Calu3 (cell line): ENCODE data around the gene TSPAN4. TPM values are rescaled to one million over a fixed set of nuclear protein-coding genes. Genes with fewer than 3 reads are reported as not detected.

Experiments
- BruUV-seq: library from RNA; stranded (reverse); fragments of 400-500 nt; replicated peaks from 2 replicates; lab custom pipeline; 2021; lab: Mats Ljungman, UMichigan
- CTCF ChIA-PET: fragments of 300-600 bp; sonication (Branson Sonifier 250); formaldehyde crosslinking; loops from one replicate; lab custom pipeline; 2022; ENCODE audit warnings: antibody characterized with exemption; lab: Charles Lee
- DNase-seq: peaks from one replicate; pipeline ENCODE4 v3.0.0; 2022
- H3K27ac Mint-ChIP-seq: one replicate; pipeline ENCODE4 v1.8.0; 2022; ENCODE audit warnings: mixed read lengths; ENCODE audit not compliant: unreplicated experiment
- H3K27me3 Mint-ChIP-seq: one replicate; pipeline ENCODE4 v1.8.0; 2022; ENCODE audit warnings: mixed read lengths; ENCODE audit not compliant: unreplicated experiment
- H3K36me3 Mint-ChIP-seq: one replicate; pipeline ENCODE4 v1.8.0; 2022; ENCODE audit warnings: mild to moderate bottlenecking, moderate library complexity, mixed read lengths; ENCODE audit not compliant: insufficient read depth, unreplicated experiment
- H3K4me1 Mint-ChIP-seq: one replicate; pipeline ENCODE4 v1.8.0; 2022; ENCODE audit warnings: mild to moderate bottlenecking, low read depth, mixed read lengths; ENCODE audit not compliant: unreplicated experiment
- H3K4me3 Mint-ChIP-seq: one replicate; pipeline ENCODE4 v1.8.0; 2022; ENCODE audit warnings: mild to moderate bottlenecking, low read depth, moderate library complexity, mixed read lengths; ENCODE audit not compliant: unreplicated experiment
- H3K9me3 Mint-ChIP-seq: one replicate; pipeline ENCODE4 v1.8.0; 2022; ENCODE audit warnings: low read depth, mixed read lengths; ENCODE audit not compliant: unreplicated experiment
- intact Hi-C: fragments of 100-400 bp; cut with micrococcal nuclease; formaldehyde crosslinking; loops from one replicate; pipeline ENCODE4 v1.10.0; 2022; ENCODE audit not compliant: unreplicated experiment
- total RNA-seq: library from RNA; stranded (reverse); gene quantifications from 2 replicates; pipeline ENCODE4 v1.2.3, GENCODE V29; 2022
- TF ChIP-seq, protein P1 (sequence below): fragments of 200-600 bp; IDR thresholded peaks from one replicate; pipeline ENCODE4 v1.8.0; 2022; ENCODE audit warnings: antibody characterized with exemption; ENCODE audit not compliant: unreplicated experiment

Gene TSPAN4
- total RNA-seq, 1 experiment from 2014 or later = 36.3 TPM

DNA sequence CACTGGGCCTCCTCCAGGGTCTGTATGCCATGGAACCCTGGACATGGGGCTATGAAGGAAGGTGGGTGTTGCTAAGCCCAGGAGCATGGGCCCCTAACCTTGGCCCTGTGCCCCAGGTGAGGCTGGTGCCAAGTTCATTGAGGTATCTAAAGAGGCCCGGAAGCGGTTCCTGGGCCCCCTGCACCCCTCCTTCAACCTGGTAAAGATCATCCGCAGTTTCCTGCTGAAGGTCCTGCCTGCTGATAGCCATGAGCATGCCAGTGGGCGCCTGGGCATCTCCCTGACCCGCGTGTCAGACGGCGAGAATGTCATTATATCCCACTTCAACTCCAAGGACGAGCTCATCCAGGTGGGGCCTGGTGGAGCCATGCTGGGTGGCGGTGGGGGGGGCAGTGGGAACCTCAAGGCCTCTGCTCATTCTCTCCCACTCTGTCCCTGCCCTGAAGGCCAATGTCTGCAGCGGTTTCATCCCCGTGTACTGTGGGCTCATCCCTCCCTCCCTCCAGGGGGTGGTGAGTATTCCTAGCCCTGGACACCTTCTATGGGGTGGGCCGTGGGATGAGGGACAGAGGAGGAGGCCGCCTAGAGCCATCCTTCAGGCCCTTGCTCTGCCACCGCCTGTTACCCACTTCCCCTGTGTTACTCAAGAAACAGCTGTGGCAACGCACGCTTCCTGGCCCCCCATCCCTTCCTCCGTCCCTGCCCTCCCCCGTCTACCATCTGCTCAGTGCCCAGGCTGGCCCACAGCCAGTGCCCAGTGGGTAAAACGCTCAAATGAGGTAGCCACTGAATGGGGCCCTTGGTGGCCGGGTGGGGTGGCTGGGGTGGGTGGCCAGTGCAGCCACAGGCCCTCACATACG is 20.9 kb upstream of the TSPAN4 start:
- Mint-ChIP-seq H3K9me3 (no peaks in the 10 kb centered on the region), H3K4me3 (peak overlapping the region; percentile 77), H3K27ac (peak overlapping the region; percentile 88), H3K27me3 (no peaks in the 10 kb centered on the region), H3K4me1 (peaks cover 20% of the 10 kb centered on the region), H3K36me3 (peaks cover 79% of the 10 kb centered on the region)
- CTCF ChIA-PET = interaction anchor here (0.8 kb wide), 1 partner anchor 27 kb away, joined by 3 read pairs; no protein-coding TSS in a partner anchor
- intact Hi-C loops = no loop called here
- no TSS peak for BruUV-seq
- TF ChIP-seq, protein P1, sequence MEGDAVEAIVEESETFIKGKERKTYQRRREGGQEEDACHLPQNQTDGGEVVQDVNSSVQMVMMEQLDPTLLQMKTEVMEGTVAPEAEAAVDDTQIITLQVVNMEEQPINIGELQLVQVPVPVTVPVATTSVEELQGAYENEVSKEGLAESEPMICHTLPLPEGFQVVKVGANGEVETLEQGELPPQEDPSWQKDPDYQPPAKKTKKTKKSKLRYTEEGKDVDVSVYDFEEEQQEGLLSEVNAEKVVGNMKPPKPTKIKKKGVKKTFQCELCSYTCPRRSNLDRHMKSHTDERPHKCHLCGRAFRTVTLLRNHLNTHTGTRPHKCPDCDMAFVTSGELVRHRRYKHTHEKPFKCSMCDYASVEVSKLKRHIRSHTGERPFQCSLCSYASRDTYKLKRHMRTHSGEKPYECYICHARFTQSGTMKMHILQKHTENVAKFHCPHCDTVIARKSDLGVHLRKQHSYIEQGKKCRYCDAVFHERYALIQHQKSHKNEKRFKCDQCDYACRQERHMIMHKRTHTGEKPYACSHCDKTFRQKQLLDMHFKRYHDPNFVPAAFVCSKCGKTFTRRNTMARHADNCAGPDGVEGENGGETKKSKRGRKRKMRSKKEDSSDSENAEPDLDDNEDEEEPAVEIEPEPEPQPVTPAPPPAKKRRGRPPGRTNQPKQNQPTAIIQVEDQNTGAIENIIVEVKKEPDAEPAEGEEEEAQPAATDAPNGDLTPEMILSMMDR = no peak
- no peak for DNase-seq

DNA sequence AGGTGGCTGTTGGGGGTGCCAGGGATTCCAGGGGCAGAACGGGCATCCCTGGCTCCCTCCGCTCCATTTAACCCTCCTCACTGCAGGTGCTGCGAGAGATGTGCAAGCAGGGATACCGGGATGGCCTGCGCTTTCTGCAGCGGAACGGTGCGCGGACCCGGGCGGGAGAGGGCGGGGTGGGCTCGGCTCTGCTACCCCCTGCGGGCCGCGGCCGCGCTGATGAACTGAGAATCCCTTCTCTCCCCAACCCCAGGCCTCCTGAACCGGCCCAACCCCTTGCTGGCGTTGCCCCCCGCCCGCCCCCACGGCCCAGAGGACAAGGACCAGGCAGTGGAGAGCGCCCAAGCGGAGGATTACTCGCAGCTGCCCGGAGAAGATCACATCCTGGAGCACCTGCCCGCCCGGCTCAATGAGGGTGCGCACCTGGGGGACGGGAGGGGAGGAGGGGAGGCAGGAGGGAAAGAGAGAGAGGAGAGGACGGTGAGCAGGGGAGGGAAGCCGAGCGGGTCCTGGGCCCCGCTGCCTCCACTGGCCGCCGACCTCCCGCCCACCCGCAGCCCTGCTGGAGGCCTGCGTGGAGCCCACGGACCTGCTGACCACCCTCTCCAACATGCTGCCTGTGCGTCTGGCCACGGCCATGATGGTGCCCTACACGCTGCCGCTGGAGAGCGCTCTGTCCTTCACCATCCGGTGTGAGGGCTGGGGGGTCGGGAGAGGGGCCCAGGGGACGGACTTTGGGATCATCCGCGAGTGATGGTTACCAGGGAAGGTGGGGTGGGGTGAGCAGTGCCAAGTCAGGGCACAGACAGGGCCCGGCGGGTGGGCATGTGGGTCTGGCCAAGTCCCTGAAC is 19.0 kb upstream of the TSPAN4 start:
- TF ChIP-seq, protein P1 = no peak
- DNase-seq = no peak
- no peak overlapping the region for H3K27ac Mint-ChIP-seq
- H3K27me3 Mint-ChIP-seq = no peaks in the 10 kb centered on the region
- H3K9me3 Mint-ChIP-seq = no peaks in the 10 kb centered on the region
- BruUV-seq = no TSS peak
- no peak overlapping the region for H3K4me3 Mint-ChIP-seq
- H3K36me3 Mint-ChIP-seq = peaks cover 89% of the 10 kb centered on the region
- peaks cover 30% of the 10 kb centered on the region for H3K4me1 Mint-ChIP-seq
- CTCF ChIA-PET = interaction anchor here (0.6 kb wide), 1 partner anchor 14 kb away, joined by 6 read pairs; no protein-coding TSS in a partner anchor
- intact Hi-C loops = no loop called here

DNA sequence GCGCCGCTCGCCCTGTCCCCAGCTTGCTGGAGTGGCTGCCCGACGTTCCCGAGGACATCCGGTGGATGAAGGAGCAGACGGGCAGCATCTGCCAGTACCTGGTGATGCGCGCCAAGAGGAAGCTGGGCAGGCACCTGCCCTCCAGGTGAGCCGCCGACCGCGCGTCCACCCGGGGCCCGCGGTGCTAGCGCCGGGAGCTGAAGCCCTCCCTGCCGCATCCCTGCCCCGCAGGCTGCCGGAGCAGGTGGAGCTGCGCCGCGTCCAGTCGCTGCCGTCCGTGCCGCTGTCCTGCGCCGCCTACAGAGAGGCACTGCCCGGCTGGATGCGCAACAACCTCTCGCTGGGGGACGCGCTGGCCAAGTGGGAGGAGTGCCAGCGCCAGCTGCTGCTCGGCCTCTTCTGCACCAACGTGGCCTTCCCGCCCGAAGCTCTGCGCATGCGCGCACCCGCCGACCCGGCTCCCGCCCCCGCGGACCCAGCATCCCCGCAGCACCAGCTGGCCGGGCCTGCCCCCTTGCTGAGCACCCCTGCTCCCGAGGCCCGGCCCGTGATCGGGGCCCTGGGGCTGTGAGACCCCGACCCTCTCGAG is 18.3 kb upstream of the TSPAN4 start:
- no peak for DNase-seq
- Mint-ChIP-seq H3K27ac (no peak overlapping the region), H3K27me3 (no peaks in the 10 kb centered on the region), H3K9me3 (no peaks in the 10 kb centered on the region), H3K4me1 (peaks cover 37% of the 10 kb centered on the region), H3K36me3 (peaks cover 89% of the 10 kb centered on the region), H3K4me3 (no peak overlapping the region)
- CTCF ChIA-PET = interaction anchor here (0.6 to 2.0 kb wide), 2 partner anchors 10 to 14 kb away, joined by 6 to 7 read pairs; no protein-coding TSS in a partner anchor
- TF ChIP-seq, protein P1 = no peak
- no TSS peak for BruUV-seq
- intact Hi-C loops = no loop called here

DNA sequence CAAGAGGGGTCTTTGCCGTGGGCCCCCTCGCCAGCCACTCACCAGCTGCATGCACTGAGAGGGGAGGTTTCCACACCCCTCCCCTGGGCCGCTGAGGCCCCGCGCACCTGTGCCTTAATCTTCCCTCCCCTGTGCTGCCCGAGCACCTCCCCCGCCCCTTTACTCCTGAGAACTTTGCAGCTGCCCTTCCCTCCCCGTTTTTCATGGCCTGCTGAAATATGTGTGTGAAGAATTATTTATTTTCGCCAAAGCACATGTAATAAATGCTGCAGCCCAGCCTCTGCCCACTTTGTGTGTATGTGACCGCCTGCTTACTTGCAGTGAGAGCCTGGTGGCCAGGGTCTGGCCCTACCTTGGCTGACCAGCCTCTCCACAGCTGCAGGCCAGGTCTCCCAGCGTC is 17.7 kb upstream of the TSPAN4 start:
- CTCF ChIA-PET = interaction anchor here (2.0 kb wide), 1 partner anchor 10 kb away, joined by 7 read pairs; no protein-coding TSS in a partner anchor
- Mint-ChIP-seq H3K4me3 (no peak overlapping the region), H3K36me3 (peaks cover 89% of the 10 kb centered on the region)

More for the DNA sequence above, 17.7 kb upstream of the TSPAN4 start:
- TF ChIP-seq, protein P1 = no peak
- H3K27ac Mint-ChIP-seq = peak overlapping the region; percentile 13
- DNase-seq = no peak
- no TSS peak for BruUV-seq
- no peaks in the 10 kb centered on the region for H3K9me3 Mint-ChIP-seq
- H3K27me3 Mint-ChIP-seq = no peaks in the 10 kb centered on the region
- intact Hi-C loops = no loop called here
- peaks cover 39% of the 10 kb centered on the region for H3K4me1 Mint-ChIP-seq
